BE2C (cell line): Measurements from ENCODE around the gene FAM174B.

Experiments used
- DNase-seq: peaks from one replicate; pipeline ENCODE4 v3.0.0-alpha.2; 2020
- H3K27me3 ChIP-seq: fragments of 250-450 bp; sonication (Bioruptor Pico); 2 replicates; pipeline ENCODE4 v1.5.1; 2020; ENCODE audit warnings: mild to moderate bottlenecking
- H3K36me3 ChIP-seq: fragments of 250-450 bp; sonication (Bioruptor Pico); 2 replicates; pipeline ENCODE4 v1.5.1; 2020; ENCODE audit warnings: mild to moderate bottlenecking
- H3K4me1 ChIP-seq: fragments of 250-450 bp; sonication (Bioruptor Pico); 2 replicates; pipeline ENCODE4 v1.5.1; 2020
- H3K4me3 ChIP-seq: 2 replicates; pipeline ENCODE4 v1.5.1; 2011; ENCODE audit warnings: low read depth, low read length
- H3K9me3 ChIP-seq: fragments of 250-450 bp; sonication (Bioruptor Pico); 2 replicates; pipeline ENCODE4 v1.5.1; 2020
- TF ChIP-seq, protein P1 (sequence below): IDR thresholded peaks from 2 replicates; pipeline ENCODE4 v1.5.1; 2012; ENCODE audit warnings: mild to moderate bottlenecking, low read depth, low read length

The FAM174B gene

DNA sequence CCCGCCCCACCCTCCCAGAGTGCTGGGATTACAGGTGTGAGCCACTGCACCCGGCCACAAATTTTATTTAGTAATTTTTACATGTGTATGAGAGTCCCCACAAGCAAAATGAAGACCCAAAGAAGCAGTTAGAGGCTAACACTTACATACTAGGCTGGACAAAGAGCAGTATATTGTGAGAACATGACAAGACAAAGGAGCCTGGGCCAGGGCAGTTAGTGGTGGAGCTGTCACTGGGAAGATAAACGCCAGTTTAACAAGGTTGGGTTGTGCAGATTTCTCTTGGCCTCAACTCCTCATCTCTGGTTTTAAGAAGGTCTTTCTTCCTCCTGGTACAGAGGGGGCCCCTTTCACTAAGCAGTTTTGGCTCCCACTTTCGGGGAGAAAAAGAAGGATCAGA lies 19.9 kb upstream of the FAM174B start:
- TF ChIP-seq, protein P1, sequence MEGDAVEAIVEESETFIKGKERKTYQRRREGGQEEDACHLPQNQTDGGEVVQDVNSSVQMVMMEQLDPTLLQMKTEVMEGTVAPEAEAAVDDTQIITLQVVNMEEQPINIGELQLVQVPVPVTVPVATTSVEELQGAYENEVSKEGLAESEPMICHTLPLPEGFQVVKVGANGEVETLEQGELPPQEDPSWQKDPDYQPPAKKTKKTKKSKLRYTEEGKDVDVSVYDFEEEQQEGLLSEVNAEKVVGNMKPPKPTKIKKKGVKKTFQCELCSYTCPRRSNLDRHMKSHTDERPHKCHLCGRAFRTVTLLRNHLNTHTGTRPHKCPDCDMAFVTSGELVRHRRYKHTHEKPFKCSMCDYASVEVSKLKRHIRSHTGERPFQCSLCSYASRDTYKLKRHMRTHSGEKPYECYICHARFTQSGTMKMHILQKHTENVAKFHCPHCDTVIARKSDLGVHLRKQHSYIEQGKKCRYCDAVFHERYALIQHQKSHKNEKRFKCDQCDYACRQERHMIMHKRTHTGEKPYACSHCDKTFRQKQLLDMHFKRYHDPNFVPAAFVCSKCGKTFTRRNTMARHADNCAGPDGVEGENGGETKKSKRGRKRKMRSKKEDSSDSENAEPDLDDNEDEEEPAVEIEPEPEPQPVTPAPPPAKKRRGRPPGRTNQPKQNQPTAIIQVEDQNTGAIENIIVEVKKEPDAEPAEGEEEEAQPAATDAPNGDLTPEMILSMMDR = no peak
- Histone ChIP-seq H3K4me1 (no peaks in the 10 kb centered on the region), H3K36me3 (no peaks in the 10 kb centered on the region), H3K4me3 (no peak overlapping the region), H3K27me3 (no peaks in the 10 kb centered on the region), H3K9me3 (no peaks in the 10 kb centered on the region)
- DNase-seq = no peak

DNA sequence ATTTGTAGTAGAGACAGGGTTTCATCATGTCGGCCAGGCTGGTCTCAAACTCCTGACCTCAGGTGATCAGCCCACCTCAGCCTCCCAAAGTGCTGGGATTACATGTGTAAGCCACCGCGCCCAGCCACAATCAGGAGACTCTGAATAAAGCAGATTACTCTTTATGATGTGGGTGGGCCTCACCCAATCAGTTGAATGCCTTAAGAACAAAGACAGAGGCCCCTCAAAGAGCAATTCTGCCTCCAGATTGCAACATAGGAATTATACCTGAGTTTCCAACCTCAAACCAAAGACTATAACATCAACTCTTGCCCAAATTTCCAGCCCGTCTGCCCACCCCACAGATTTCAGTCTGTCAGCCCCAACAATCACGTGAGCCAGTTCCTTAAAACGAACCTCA lies 18.8 kb upstream of the FAM174B start:
- no peak overlapping the region for H3K4me3 ChIP-seq
- DNase-seq = no peak
- H3K36me3 ChIP-seq = no peaks in the 10 kb centered on the region
- H3K27me3 ChIP-seq = no peaks in the 10 kb centered on the region
- TF ChIP-seq, protein P1 = no peak
- no peaks in the 10 kb centered on the region for H3K4me1 ChIP-seq
- no peaks in the 10 kb centered on the region for H3K9me3 ChIP-seq

DNA sequence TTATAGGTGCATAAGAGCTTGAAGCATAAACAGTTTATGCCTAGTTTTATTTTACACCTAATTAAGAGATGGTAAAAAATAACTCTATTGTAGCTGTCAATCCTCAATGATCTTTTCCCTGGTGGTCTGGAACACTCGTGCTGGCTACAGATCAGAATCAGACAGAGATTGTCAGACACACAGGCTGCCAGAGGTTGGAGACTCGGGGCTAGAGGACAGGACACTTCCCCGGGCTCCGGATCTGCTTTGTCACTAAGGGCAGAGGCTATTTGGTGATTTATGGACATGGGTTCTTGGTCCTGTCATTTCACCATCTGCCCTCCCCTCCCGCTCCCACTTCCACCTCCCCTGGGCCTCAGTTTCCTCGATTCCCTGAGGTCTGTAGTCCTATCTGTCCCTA lies 16.5 kb upstream of the FAM174B start:
- no peaks in the 10 kb centered on the region for H3K27me3 ChIP-seq
- TF ChIP-seq, protein P1 = no peak
- no peaks in the 10 kb centered on the region for H3K9me3 ChIP-seq
- no peaks in the 10 kb centered on the region for H3K4me1 ChIP-seq
- H3K36me3 ChIP-seq = no peaks in the 10 kb centered on the region
- DNase-seq = peak; percentile 33
- peak overlapping the region; percentile 19 for H3K4me3 ChIP-seq

DNA sequence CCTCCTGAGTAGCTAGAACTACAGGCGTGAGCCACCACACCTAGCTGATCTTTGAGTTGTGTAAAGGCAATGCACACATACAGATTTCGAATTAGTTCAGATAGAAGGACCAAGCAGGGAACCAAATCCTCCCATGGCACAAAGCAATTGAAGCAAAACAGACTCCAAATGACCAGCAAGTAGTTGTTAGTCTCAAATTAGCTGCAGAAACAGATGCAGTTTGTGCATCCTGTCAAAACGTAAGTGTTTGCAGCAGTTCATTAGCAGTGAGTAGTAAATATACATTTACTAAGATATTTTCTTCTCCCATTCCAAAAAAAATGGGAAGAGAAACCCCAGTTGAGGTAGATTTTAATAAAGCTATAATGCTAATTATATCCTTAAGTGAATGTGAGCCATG lies 15.8 kb upstream of the FAM174B start:
- H3K4me1 ChIP-seq = no peaks in the 10 kb centered on the region
- H3K9me3 ChIP-seq = no peaks in the 10 kb centered on the region
- TF ChIP-seq, protein P1 = no peak
- no peak overlapping the region for H3K4me3 ChIP-seq
- no peaks in the 10 kb centered on the region for H3K36me3 ChIP-seq
- no peaks in the 10 kb centered on the region for H3K27me3 ChIP-seq
- no peak for DNase-seq

DNA sequence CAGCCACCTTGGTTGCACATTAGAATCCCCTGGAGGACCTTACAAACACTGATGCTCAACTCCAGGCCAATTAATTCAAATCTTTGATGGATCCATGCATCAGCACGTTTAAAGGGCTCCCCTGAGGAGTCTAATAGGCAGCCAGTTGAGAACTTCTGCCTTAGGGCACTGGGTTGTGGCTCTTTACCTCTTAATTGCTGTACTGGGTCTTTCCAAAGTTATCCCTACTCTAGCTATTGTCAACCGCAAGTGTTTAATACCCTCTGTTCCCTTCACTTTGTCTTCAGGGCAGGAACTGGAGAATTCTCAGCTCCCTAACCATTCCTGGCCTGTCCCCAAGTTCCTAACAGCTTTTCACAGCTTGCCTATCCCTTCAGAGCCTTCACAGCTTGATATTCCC lies 15.0 kb upstream of the FAM174B start:
- no peaks in the 10 kb centered on the region for H3K27me3 ChIP-seq
- DNase-seq = no peak

DNA sequence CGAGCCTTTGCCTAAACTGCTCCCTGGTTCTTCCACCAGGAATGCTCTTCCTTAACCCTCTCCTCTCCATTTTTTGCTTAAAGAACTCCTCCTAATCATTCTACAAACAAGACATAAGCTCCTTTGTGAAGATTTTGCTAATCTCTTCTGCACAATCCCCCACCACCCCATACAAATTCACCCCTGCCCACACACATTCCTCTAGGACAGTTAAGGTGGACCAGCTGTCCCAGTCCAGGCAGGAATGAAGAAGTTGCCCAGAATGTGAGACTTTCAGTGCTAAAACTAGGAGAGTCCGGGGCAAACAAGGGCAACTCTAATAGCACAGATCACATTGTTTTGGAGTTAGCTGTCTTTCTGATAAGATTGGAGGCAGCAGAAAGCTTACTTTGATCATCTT lies 13.9 kb upstream of the FAM174B start:
- no peak for DNase-seq
- Histone ChIP-seq H3K36me3 (no peaks in the 10 kb centered on the region), H3K9me3 (no peaks in the 10 kb centered on the region), H3K4me3 (no peak overlapping the region), H3K4me1 (no peaks in the 10 kb centered on the region), H3K27me3 (no peaks in the 10 kb centered on the region)
- TF ChIP-seq, protein P1 = no peak

More for the DNA sequence above, 15.0 kb upstream of the FAM174B start:
- no peaks in the 10 kb centered on the region for H3K36me3 ChIP-seq
- no peak overlapping the region for H3K4me3 ChIP-seq
- no peaks in the 10 kb centered on the region for H3K4me1 ChIP-seq
- TF ChIP-seq, protein P1 = no peak
- H3K9me3 ChIP-seq = no peaks in the 10 kb centered on the region
